Dermis blood vessel endothelial cell (primary cell): ENCODE measurements around the gene METAP2. TPM values are rescaled to one million over a fixed set of nuclear protein-coding genes. Genes with fewer than 3 reads are reported as not detected.
"Not testable (repeated sequence)": the region's sequence is repeated elsewhere in the genome, so short reads cannot be mapped to it uniquely, and the experiment has no call there.

Source experiments
- DNase-seq: peaks from one replicate; pipeline ENCODE4 v3.0.0; 2010
- total RNA-seq: library from RNA; depleted of rRNA; stranded (reverse); fragments of >200 nt; gene quantifications from 2 replicates; pipeline ENCODE4 v1.2.3, GENCODE V29; 2014

Gene METAP2
- total RNA-seq, 1 donor from 2014 or later: 74.0 TPM

DNA sequence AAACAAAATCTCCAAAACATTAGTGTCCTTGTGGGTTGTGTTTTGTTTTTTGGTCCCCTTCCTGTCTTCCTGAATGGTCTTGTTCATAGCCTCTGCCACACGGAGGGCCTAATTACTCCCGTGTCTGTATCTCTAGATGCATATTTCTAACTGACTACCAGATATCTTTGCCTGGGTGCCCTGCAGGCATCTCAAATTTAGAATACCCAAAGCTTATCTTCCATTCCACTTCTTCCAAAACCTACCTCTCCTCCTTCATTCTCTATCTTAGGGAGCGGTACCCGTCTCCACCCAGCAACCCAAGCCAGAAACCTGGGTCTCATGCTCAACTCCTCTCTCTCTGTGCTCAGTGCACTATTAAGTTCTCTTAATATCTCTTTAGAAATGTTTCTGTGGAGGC lies 10.9 kb upstream of the METAP2 start:
- DNase-seq: no peak

DNA sequence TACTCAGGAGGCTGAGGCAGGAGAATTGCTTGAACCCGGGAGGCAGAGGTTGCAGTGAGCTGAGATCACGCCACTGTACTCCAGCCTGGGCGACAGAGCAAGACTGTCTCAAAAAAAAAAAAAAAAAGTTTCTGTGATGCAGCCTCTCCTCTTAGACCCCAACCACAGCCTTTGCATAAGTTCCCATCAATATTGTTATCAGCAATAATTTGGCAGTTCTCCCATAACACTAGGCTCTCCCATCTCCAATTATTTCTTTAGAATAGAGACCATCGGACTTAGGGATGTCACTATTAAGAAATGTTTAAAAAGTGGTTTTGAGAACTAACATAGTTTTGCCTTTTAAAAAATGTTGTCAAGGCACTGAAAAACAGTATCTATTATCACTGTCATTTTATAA lies 10.2 kb upstream of the METAP2 start:
- not testable (repeated sequence) for DNase-seq

DNA sequence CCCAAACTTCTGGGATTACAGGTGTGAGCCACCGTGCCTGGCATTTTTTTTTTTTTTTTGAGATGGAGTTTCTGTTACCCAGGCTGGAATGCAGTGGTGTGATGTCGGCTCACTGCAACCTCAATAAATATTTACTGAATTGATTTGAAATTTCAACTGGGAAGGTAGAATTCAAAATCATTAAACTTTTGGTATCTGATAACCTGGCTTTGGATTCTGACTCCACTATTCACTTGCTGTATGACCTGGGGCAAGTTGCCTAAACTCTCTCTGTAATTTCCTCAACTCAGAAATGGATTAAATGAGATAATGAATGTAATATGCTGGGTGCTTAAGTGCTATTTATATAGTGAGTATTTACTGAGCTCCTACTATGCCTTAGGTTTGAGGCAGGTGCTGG lies 8.7 kb upstream of the METAP2 start:
- DNase-seq: no peak

- DNase-seq: no peak
These were observed 3.7 kb upstream of the METAP2 start for GRCh38 chr12:95470300-95470699.

DNA sequence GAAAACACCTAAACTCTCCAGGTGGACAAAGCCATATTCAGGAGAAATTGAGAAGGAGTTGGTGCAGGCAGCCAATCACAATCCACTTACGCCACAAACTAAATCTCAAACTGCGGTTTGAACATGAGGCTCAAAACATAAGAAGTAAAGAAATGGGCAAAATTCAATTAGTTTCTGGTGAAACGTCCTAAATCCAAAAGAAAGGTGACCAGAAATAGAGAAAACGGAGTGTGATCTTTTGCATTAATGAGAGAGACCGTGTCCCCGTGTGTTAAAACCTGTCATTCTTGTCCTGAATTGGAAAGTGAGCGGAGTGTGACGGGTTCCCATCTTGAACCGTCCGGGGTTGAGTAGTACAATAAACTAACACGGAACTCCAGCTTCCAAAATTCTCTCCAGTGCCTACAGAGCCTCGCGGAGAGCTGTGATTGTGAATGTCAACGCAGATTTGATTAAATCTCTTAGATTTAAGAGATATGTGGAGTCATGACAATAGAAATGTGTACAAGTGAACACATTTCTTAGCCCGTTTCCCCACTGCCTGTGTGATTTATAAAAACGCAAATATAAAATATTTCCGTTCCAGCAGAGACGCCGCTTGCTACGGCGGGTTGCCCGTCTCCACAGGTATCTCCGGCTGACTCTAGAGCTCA lies 595 bp upstream of the METAP2 start:
- DNase-seq: peak; percentile 62

DNA sequence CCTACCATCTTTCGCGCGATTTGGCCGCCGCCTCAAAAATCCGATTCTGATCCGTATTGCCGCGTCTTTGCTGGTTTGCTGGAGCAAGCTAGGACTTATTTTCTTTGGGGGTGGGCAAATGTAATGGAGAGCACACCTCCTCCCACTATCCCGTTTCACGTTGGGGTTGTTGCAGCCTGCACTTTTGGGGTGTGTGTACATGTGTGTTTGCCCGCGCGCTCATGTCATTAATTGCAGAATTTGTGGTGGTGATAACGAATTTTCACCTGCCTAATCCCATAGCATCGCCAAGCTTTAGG lies 657 bp downstream of the METAP2 start:
- no peak for DNase-seq

DNA sequence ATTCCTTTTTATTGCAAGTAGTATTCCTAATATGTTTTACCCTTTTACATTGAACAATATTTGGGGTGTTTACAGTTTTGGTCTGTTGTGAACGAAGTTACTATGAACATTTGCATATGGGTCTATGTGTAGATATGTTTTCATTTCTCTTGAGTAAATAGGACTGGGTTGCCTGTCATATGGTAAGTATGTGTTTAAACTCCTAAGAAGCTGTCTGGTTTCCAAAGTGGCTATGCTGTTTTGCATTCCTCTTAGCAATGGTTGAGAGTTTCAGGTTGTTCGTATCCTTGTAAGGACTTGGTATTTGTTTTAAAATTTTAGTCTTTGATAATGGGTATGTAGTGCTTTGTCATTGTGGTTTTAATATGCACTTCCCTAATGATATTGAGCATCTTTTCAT lies 6.3 kb downstream of the METAP2 start:
- DNase-seq: no peak

GRCh38 chr12:95481072-95481471 lies 7.1 kb downstream of the METAP2 start:
- peak; percentile 25 for DNase-seq

GRCh38 chr12:95481888-95482287 lies 7.9 kb downstream of the METAP2 start:
- no peak for DNase-seq

DNA sequence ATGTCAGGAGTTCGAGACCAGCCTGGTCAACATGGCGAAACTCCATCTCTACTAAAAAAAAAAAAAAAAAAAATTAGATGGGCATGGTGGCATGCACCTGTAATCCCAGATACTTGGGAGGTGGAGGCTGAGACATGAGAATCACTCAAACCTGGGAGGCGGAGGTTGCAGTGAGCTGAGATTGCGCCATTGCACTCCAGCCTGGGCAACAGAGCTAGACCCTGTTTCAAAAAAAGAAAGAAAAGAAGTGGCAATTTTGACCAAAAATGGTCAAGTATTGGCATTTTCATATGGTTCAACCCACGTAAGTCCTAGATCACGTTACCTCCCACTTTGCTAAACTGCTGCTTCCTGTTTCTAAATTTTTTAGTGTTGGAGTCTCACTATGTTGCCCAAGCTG lies 8.6 kb downstream of the METAP2 start:
- not testable (repeated sequence) for DNase-seq

DNA sequence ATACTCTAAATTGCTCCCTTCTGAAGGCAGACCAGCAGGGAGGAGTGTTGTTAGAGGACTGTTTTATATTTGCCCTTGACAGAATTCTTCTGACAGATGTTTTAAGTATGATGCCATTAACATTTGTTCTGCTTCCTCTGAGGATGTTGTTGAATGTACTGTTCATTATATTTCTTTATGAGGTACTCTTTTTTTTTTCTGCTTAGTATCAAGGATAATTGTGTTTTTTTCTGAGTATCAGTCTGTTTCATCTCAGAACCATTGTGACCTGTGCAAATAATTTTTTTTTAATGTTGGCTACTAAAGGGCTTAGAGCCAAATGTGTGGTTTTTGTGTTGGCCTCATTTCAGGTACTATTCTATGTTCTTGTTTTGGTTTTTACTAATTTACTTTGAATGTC lies 10.6 kb downstream of the METAP2 start:
- DNase-seq: peak; percentile 43

DNA sequence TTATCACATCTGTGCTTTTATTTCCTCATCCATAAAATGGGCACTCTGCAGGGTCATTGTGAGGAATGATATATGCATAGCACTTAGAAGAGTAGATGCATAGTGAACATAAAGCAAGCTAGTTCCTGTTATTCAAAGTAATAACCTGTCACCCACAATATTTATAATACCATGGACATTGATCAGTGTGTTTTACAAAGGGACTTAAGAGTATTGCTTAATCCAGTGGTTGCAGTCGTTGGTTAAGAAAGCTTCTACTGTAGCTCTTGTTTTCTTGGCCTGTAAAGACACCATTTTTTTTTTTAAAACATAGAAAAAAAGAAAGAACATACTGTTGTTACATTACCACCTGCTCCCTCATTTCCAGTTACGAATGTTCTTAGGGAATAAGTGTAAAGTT lies 13.1 kb downstream of the METAP2 start:
- no peak for DNase-seq

- no peak for DNase-seq
These were observed 18.5 kb downstream of the METAP2 start for GRCh38 chr12:95492462-95492861.

GRCh38 chr12:95494888-95495287 lies 20.9 kb downstream of the METAP2 start:
- no peak for DNase-seq

DNA sequence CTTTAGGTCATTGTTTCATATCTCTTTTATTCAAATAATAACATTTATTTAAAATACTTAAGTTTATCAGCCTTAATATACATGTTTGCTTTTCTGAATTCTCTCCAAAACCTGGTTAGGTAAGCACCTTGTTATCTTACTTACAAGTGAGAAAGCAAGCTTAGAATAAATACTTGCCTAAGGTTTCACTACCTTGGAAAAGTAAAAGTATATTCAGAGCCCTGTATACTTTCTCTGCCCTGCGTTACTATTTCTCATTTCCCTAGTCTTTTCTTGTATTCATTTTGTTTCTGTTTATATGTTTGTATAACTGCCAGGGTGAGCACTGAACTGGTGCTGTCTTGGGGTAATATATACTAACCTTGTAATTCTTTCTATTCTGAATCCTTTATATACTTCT lies 21.5 kb downstream of the METAP2 start:
- DNase-seq: no peak

GRCh38 chr12:95497031-95497430 lies 23.1 kb downstream of the METAP2 start:
- DNase-seq: no peak

DNA sequence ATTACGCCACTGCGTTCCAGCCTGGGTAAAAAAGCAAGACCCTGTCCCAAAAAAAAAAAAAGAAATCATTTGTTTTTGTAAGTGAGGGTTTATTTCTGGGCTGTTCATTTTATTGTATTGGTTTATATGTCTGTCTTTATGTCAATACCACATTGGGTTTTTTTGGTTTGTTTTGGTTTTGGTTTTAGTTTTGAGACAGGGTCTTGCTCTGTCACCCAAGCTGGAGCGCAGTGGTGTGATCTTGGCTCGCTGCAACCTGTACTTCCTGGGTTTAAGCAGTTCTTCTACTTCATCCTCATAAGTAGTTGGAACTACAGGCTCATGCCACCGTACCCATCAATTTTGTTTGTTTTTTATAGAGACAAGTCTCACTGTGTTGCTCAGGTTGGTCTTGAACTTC lies 25.0 kb downstream of the METAP2 start:
- DNase-seq: no peak

DNA sequence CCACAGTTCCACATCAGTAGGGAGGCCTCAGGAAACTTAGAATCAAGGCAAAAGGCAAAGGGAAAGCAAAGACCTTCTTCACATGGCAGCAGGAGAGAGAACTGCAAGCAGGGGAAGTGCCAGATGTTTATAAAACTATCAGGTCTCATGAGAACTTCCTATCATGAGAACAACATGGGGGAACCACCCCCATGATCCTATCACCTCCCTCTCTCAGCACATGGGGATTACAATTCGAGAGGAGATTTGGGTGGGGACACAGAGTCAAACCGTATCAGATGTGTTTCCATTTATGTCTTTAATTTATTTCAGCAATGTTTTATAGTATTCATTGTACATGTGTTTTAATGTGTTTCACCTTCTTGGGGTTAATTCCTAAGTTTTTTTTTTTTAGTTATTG lies 25.8 kb downstream of the METAP2 start:
- peak; percentile 4 for DNase-seq

- DNase-seq: no peak
These were observed 30.2 kb downstream of the METAP2 start for GRCh38 chr12:95504140-95504539.

DNA sequence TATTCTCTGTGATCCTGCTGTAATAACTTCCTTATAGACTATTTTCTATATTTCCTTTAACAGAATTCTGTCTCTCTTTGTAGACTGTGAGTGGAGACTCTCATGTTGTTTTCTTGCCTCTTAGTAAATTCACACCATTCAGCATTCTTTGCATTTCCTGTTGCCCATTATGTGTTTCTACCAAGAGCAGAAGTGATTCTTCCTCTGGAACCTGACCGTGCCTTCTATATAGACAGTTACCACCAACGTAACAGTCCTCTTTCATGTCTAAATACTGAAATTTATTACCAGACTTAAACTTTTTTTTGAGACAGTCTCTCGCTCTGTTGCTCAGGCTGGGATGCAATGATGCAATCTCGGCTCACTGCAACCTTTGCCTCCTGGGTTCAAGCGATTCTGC lies 31.1 kb downstream of the METAP2 start:
- no peak for DNase-seq

DNA sequence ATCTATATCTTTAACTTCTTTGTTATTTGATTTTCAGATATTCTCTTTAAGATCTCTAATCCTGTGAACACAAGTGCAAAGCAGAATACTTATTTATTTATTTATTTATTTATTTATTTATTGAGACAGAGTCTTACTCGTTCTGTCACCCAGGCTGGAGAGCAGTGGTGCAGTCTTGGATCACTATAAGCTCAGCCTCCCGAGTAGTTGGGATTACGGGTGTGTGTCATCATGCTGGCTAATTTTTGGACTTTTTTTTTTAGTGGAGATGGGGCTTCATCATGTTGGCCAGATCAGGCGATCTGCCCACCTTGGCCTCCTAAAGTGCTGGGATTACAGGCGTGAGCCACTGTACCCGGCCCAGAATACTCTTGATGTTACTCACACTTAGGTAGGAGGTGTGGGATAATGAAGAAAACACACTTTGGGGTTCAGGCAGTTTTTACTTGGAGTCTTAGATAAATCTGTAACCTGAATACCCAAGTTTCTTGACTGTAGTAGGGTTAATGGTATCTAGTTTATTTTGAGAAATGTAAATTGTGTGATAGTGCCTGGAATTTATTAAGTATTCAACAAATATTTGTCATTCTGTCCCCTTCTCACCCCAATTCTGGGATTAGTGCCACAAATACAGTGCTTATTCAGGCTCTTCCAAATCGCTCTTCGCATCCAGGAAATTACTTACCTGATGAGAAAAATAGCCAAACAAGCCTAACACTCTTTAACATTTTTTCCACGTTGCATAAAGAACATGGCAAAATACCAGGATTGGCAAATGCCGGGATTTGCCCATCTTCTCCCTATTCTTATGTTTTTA lies 33.0 kb downstream of the METAP2 start:
- DNase-seq: no peak

GRCh38 chr12:95509300-95509699 lies 35.3 kb downstream of the METAP2 start:
- DNase-seq: no peak

- no peak for DNase-seq
These were observed 38.0 kb downstream of the METAP2 start for GRCh38 chr12:95511977-95512376.

DNA sequence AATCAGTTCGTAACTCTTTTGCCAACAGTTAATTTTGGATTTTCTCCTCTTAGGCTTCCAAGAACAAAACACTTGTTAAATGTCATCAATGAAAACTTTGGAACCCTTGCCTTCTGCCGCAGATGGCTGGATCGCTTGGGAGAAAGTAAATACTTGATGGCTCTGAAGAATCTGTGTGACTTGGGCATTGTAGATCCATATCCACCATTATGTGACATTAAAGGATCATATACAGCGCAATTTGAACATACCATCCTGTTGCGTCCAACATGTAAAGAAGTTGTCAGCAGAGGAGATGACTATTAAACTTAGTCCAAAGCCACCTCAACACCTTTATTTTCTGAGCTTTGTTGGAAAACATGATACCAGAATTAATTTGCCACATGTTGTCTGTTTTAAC lies 39.6 kb downstream of the METAP2 start:
- no peak for DNase-seq

- DNase-seq: no peak
These were observed 41.2 kb downstream of the METAP2 start for GRCh38 chr12:95515197-95515596.
